Activated T-helper 1 cell treated with Interleukin-2 at 50 U/mL for 16 hours (primary cell): ENCODE data around the gene KRTAP21-3.
"Not testable (repeated sequence)": the region's sequence is repeated elsewhere in the genome, so short reads cannot be mapped to it uniquely, and the experiment has no call there.

Source experiments
- DNase-seq: peaks from one replicate; pipeline ENCODE4 v3.0.0-alpha.2; 2020; ENCODE audit warnings: low read depth

The KRTAP21-3 gene

GRCh38 chr21:30718239-30718909, at the start of gene KRTAP21-3:
KRTAP21-3 (minus strand) TSS chr21:30718777; CDS start chr21:30718759, 18 bp downstream.
- DNase-seq: no peak

DNA sequence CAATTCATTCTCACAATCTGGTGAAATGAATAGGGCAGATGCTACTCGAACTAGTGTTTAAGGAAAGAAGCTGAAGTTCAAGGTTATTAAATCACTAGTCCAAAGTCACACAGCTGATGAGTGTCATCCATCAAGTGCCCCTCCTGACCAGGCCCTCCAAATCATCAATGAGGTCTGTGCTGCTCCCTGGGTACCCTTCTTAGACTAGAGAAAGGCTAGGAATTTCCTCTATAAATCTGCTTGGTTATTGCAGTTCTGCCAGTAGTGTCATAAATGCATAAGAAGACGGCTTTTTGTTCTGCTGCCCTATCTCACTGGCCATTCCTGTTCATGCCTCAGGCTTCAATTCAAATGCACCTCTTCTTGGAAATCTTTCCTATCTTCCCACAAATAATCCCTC, 42.2 kb upstream of the KRTAP21-3 start:
- DNase-seq: no peak

DNA sequence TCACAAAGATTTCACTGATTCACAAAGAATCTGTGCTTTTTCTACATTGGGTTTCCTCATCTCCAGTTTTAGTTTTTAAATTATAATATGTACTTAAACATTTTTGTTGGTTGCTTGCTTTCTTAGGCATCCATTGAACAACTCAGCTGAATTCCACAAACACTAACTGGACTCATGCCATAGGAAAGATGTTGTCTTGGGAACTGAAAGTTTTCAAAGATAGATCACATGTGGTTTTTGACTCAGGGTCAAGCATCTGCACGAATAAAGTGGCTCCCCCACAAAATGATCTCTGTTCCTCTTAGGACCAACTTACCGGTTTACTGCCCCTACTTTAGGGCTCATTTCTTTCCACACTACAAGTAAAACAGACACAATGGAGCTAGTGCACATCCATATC, 39.7 kb upstream of the KRTAP21-3 start:
- DNase-seq: no peak

- not testable (repeated sequence) for DNase-seq
Measured at GRCh38 chr21:30755328-30755727, 36.8 kb upstream of the KRTAP21-3 start, which contains the start of gene KRTAP21-1. KRTAP21-1 (minus strand) TSS chr21:30755428; CDS start chr21:30755378, 50 bp downstream.

- no peak for DNase-seq
Measured at GRCh38 chr21:30747159-30747558, 28.6 kb upstream of the KRTAP21-3 start, which contains the start of gene KRTAP21-2. KRTAP21-2 (minus strand) TSS chr21:30747259; CDS start chr21:30747202, 57 bp downstream.

GRCh38 chr21:30740462-30740861, 21.9 kb upstream of the KRTAP21-3 start:
- no peak for DNase-seq

- DNase-seq: no peak
Measured at GRCh38 chr21:30733026-30733425, 14.4 kb upstream of the KRTAP21-3 start.

DNA sequence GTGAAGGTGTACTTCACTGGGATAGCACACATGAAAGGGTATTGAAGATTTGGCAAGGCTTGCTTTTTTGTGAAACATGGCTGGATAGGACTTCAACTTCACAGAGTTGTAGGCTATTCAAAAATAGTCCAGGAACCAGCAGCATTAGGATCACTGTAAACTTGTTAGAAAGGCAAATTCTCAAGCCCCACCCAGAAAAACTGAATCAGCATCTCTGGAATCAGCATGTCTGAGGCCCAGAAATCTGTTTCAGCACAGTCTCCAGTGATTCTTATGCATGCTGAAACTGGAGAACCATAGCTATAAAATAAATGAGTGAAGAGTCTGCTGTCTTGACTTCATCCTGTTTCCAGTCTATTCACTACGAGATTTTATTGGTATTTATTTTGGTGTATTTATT, 8.1 kb upstream of the KRTAP21-3 start:
- no peak for DNase-seq

DNA sequence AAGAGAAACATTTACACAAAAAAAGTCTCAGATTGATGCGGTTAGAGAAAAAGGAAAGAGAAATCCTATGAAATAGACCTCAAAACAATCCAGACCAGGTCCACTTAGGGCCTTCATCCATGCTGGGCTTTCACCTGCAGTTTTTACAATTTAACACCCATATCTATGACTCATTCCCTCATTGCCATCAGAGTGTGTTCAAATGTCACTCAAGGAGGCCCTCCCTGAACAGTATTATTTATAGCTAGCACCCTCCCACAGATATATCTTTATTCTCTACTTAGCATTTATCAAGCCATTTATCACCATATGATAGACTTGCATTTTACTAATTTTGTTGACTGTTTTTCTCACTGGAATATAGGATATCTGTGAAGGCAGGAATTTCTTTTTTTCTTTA, 824 bp upstream of the KRTAP21-3 start:
- no peak for DNase-seq

- DNase-seq: no peak
Measured at GRCh38 chr21:30717105-30717504, 1.5 kb downstream of the KRTAP21-3 start.

DNA sequence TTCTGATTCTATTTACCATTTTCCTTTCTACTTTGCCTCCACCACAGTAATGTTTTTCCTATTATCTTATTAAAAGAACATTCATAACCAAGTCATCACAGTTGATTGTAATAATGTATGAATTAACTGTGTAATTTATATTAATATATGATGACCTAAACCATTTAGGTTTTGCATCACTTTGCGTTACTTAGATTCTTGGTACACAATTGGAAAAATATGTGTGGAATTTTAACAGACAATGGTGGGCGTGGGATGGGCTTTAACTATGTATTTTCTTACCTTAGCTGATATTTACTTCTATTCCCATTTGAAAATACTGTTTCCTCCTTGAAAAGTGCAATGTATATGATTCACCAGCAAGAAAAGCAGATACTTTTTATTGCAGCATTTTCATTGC, 3.6 kb downstream of the KRTAP21-3 start:
- no peak for DNase-seq

GRCh38 chr21:30714456-30714855, 4.1 kb downstream of the KRTAP21-3 start:
- DNase-seq: no peak

- DNase-seq: no peak
Measured at GRCh38 chr21:30713766-30714165, 4.8 kb downstream of the KRTAP21-3 start.

GRCh38 chr21:30710499-30710898, 8.1 kb downstream of the KRTAP21-3 start:
- no peak for DNase-seq

GRCh38 chr21:30707409-30707808, 11.2 kb downstream of the KRTAP21-3 start:
- DNase-seq: no peak

DNA sequence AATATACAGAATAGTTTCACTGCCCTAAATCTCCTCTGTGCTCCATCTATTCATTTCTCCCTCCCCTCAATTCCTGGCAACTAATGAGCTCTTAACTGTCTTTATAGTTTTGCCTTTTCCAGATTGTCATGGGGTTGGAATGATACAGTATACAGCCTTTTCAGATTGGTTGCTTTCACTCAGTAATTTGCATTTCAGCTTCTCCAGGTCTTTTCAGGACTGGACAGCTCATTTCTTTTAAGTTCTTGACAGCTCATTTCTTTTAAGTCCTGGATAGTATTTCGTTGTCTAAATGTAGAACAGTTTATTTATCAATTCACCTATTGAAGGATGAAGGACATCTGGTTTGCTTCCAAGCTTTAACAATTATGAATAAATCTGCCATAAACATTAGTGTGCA, 22.6 kb downstream of the KRTAP21-3 start:
- DNase-seq: no peak

- no peak for DNase-seq
Measured at GRCh38 chr21:30689822-30690221, 28.8 kb downstream of the KRTAP21-3 start.

DNA sequence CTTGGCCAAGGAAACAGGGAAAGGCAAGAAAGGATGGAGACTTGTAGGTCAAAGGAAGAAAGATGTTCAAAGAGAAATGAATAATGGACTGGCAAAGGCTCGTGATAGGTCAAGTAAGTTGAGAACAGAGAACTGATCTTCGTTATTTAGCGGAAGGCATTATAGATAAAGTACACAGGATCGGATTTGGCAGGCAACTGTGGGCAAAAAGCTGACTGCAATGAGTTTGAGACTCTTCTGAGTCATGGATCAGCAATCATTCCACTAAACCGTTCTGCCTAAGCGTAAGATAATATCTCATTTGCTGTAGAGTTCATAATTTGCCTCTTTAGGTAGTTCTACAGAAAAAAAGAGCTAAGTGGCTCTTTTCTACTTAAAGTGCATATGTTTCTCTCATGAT, 34.1 kb downstream of the KRTAP21-3 start:
- no peak for DNase-seq

- no peak for DNase-seq
Measured at GRCh38 chr21:30680586-30680985, 38.0 kb downstream of the KRTAP21-3 start.

- no peak for DNase-seq
Measured at GRCh38 chr21:30676737-30677136, 41.8 kb downstream of the KRTAP21-3 start.

DNA sequence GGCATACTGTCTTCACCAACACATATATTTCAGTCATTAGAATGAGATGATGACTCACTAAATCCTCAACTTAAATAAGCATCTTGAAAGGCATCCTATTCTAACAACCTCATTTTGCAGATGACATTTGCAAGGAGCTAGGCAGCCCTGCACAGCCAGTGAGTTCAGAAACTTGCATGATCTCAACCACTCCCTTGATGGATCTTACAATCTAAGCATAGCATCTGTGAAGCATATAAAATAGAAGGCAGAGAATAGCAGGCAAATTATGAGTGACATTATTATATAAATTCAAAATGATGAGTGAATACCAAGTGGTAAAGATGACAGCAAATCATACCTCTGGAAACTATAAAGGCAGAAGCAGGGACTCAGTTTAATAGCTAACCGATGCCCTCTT, 44.3 kb downstream of the KRTAP21-3 start:
- DNase-seq: no peak

- DNase-seq: no peak
Measured at GRCh38 chr21:30672985-30673650, 45.5 kb downstream of the KRTAP21-3 start.

DNA sequence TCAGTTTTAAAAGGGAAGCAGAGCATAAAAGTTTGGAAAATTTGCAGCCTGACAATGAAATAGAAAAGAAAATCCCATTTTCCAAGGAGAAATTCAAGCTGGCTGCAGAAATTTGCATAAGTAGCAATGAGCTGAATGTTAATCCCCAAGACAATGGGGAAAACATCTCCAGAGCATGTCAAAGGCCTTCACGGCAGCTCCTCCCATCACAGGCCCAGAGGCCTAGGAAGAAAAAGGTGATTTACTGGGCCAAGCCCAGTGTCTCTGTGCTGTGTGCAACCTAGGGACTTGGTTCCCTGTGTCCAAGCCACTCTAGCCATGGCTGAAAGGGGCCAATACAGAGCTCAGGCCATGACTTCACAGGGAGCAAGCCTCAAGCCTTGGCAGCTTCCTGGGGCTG, 49.8 kb downstream of the KRTAP21-3 start:
- no peak for DNase-seq
